Measurements from ENCODE around the gene ZNF503.

- TF ChIP-seq CTCF (IDR thresholded peaks at IDR 0.05) (no peak), POLR2A (IDR thresholded peaks at IDR 0.05) (no peak), EP300 (IDR thresholded peaks at IDR 0.05) (no peak), POLR2AphosphoS5 (IDR thresholded peaks at IDR 0.05) (no peak)
Measured at GRCh38 chr10:75422913-75423312, 21.3 kb upstream of the ZNF503 start.
